ENCODE measurements around the gene CEPT1. TPM values are rescaled to one million over a fixed set of nuclear protein-coding genes. Genes with fewer than 3 reads are reported as not detected.

The CEPT1 gene
- total and polyA plus RNA-seq, 4 donors = 36.9 to 69.5 (median 43.9) TPM

Small RNAs within 50 kb of the gene (small RNA-seq; reads per million reads assigned to genes)
- gene AL355816.1 (ENCODE audit: low replicate concordance) = not detected

Other genes starting within 250 kb of the CEPT1 start
- 10 to 100 TPM; 12.6 to 13.4 TPM for gene LRIF1, start 176.3 kb upstream of the CEPT1 start, total RNA-seq
- gene LRIF1, start 176.3 kb upstream of the CEPT1 start, polyA plus RNA-seq (ENCODE audit: insufficient read length in 2 of 2) = 10 to 100 TPM; 11.8 to 16.5 TPM
- 10 to 100 TPM; 49.5 to 70.2 TPM for gene DRAM2, start 130 bp upstream of the CEPT1 start, total RNA-seq
- gene DRAM2, start 130 bp upstream of the CEPT1 start, polyA plus RNA-seq (ENCODE audit: insufficient read length in 2 of 2) = 10 to 100 TPM; 40.2 to 41.7 TPM
- gene DENND2D, start 60.4 kb downstream of the CEPT1 start, total RNA-seq = 10 to 100 TPM in 1 of 2 donors, 1 to 10 TPM in 1; 7.1 to 10.3 TPM
- 1 to 10 TPM; 1.9 to 3.7 TPM for gene DENND2D, start 60.4 kb downstream of the CEPT1 start, polyA plus RNA-seq (ENCODE audit: insufficient read length in 2 of 2)
- gene CHI3L2, start 87.5 kb downstream of the CEPT1 start, total RNA-seq = under 1 TPM; 0.89 to 0.94 TPM
- gene CHI3L2, start 87.5 kb downstream of the CEPT1 start, polyA plus RNA-seq (ENCODE audit: insufficient read length in 2 of 2) = under 1 TPM in 1 of 2 donors, not detected in 1; 0.47 TPM
- gene CHIA, start 150.6 kb downstream of the CEPT1 start, total RNA-seq = not detected
- not detected for gene CHIA, start 150.6 kb downstream of the CEPT1 start, polyA plus RNA-seq (ENCODE audit: insufficient read length in 2 of 2)